Measurements from ENCODE around the gene TRAIP. TPM values are rescaled to one million over a fixed set of nuclear protein-coding genes. Genes with fewer than 3 reads are reported as not detected.
"Not testable (repeated sequence)": the region's sequence is repeated elsewhere in the genome, so short reads cannot be mapped to it uniquely, and the experiment has no call there.

Gene TRAIP
- total RNA-seq, 1 experiment from 2014 or later: 15.1 TPM

GRCh38 chr3:49826016-49826415, 30.3 kb downstream of the TRAIP start:
- DNase-seq (ENCODE audit: low read depth): no peak

- not testable (repeated sequence) for DNase-seq (ENCODE audit: low read depth)
Observed at GRCh38 chr3:49823131-49823530, 33.2 kb downstream of the TRAIP start.

- peak; percentile 76 for DNase-seq (ENCODE audit: low read depth)
Observed at GRCh38 chr3:49813497-49814174, 42.7 kb downstream of the TRAIP start, which contains the start of gene UBA7. TSS of gene UBA7 (minus strand) at chr3:49813953. CDS start at chr3:49813787, 166 bp downstream.

- DNase-seq (ENCODE audit: low read depth): no peak
Observed at GRCh38 chr3:49812916-49813496, 43.4 kb downstream of the TRAIP start.

GRCh38 chr3:49807431-49808114, 48.8 kb downstream of the TRAIP start:
- DNase-seq (ENCODE audit: low read depth): no peak

- no peak for DNase-seq (ENCODE audit: low read depth)
Observed at GRCh38 chr3:49806850-49807249, 49.5 kb downstream of the TRAIP start.

GRCh38 chr3:49805897-49806701, 50.3 kb downstream of the TRAIP start:
- DNase-seq (ENCODE audit: low read depth): no peak

GRCh38 chr3:49805367-49805782, 51.0 kb downstream of the TRAIP start:
- no peak for DNase-seq (ENCODE audit: low read depth)

GRCh38 chr3:49804141-49805041, 52.0 kb downstream of the TRAIP start:
- no peak for DNase-seq (ENCODE audit: low read depth)

- no peak for DNase-seq (ENCODE audit: low read depth)
Observed at GRCh38 chr3:49803465-49804140, 52.8 kb downstream of the TRAIP start.

GRCh38 chr3:49802719-49803464, 53.5 kb downstream of the TRAIP start, which contains the start of gene INKA1:
TSS of gene INKA1 (plus strand) at chr3:49803261. CDS start at chr3:49803393, 132 bp downstream.
- DNase-seq (ENCODE audit: low read depth): peak; percentile 77

- no peak for DNase-seq (ENCODE audit: low read depth)
Observed at GRCh38 chr3:49801160-49801559, 55.2 kb downstream of the TRAIP start.

- DNase-seq (ENCODE audit: low read depth): peak; percentile 59
Observed at GRCh38 chr3:49799761-49800160, 56.6 kb downstream of the TRAIP start, which contains the start of gene CDHR4. TSS of gene CDHR4 (minus strand) at chr3:49799873. CDS start at chr3:49799812, 61 bp downstream.

- DNase-seq (ENCODE audit: low read depth): no peak
Observed at GRCh38 chr3:49799105-49799504, 57.3 kb downstream of the TRAIP start.

- no peak for DNase-seq (ENCODE audit: low read depth)
Observed at GRCh38 chr3:49794926-49795905, 61.1 kb downstream of the TRAIP start.

GRCh38 chr3:49794431-49794830, 61.9 kb downstream of the TRAIP start:
- no peak for DNase-seq (ENCODE audit: low read depth)

- DNase-seq (ENCODE audit: low read depth): no peak
Observed at GRCh38 chr3:49793486-49794085, 62.8 kb downstream of the TRAIP start.
